Measurements from ENCODE around the gene UMPS.
A peak's percentile ranks its signal among the peaks of the same experiment; 100 is the strongest.
"Not testable (repeated sequence)": the region's sequence is repeated elsewhere in the genome, so short reads cannot be mapped to it uniquely, and the experiment has no call there.

UMPS gene

DNA sequence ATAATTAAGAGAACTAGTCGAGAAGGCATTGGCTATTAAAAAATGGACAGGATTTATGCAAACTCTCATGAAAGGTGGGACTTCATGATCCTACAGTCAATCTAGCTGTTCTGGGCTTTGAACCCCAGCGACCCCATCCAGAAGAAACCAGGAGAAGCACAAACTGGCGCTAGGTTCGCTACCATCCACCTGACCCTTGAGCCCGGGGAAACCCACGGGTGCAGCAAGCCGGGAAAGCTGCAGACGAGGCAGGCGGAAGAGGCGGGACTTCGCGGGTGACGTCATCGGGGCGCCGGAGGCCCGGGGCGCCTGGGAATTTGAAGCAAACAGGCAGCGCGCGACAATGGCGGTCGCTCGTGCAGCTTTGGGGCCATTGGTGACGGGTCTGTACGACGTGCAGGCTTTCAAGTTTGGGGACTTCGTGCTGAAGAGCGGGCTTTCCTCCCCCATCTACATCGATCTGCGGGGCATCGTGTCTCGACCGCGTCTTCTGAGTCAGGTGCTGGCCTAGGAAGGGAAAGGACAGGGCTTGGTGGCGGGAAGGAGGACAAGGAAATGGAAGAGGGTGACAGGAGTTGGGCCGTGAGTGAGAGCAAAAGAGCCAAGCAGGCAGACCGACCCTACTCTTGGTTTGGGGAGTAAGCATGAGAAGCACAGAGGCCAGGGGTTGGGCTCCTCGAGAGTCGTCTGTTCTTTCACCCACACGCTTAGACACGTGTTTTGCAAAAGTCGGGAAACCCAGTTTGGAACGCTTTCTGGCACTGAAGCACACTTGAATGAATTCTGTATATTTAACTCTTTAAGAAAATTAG, at the start of gene UMPS:
Gene UMPS (plus strand): TSS at position 324 of the 812 bp plus-strand sequence. CDS start 20 bp downstream, at position 344.
- peak; percentile 84 for DNase-seq

DNA sequence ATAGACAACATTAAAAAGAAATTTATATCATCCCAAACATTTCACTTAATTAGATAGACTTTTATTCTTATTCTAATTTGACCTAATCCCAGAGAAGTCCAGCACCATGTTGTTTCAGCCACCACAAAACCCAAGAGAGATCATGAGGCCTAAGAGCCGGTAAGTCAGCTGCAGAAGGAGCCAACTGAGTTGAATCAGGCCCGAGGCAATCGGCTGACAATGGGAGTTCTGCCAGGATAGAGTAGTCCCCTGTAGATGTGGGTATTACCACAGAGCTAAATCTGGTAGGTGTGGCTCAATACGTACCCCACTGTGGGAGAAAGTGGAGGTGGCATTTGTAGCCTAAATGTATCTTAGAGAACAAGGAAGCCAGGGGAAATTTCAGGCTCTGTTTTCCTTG, 49.7 kb upstream of the UMPS start:
- DNase-seq, result no peak

GRCh38 chr3:124682263-124682662, 48.0 kb upstream of the UMPS start:
- DNase-seq, result no peak

GRCh38 chr3:124684459-124684858, 45.8 kb upstream of the UMPS start:
- no peak for DNase-seq

GRCh38 chr3:124685067-124685466, 45.2 kb upstream of the UMPS start:
- DNase-seq, result no peak

DNA sequence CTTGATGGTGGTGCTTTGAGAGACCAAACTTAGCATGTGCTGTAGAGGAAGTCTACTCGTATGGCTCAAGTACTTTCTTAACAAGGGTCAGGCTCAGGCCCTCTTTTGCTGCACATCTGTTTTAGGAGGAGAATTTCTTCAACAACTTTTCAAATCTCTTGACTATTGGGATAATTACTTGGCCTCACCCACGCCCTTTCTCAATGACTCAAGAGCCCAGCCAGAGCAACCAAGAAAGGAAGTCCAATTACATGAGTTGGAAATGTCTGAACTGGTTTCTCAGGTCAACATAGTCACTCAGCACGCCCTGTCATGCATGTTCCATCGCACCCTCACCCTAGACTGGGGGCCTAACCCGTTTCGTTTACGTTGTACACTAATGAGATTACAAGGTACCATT, 44.8 kb upstream of the UMPS start:
- no peak for DNase-seq

DNA sequence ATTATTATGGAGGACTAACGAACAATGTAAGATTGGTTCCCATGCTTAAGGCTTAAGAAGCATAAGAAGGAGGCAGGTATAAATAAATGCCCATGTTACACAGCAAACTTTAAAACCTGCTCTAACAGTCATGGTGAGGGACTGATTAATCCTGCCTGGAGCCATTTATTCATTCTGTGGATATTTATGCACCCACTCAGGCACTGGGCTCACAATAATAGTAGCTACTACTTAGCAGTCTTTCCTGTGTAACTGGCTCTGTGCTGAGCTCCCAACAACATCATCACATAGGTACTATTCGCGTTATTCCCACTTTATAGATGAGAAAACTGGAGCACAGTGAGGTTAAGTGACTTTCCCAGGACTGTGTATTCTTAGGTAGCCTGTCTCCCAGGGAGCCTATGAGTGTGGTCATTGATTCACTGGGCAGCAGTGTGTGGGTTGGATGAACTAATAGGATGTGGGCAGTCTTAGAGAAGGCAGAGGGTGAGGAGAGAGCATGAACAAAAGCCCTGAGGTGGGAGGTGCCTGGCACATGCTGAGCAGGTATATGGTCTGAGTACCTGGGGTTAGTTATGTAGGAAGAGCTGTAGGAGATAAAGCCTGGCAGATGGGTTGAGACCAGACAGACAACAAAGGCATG, 44.1 kb upstream of the UMPS start:
- no peak for DNase-seq

DNA sequence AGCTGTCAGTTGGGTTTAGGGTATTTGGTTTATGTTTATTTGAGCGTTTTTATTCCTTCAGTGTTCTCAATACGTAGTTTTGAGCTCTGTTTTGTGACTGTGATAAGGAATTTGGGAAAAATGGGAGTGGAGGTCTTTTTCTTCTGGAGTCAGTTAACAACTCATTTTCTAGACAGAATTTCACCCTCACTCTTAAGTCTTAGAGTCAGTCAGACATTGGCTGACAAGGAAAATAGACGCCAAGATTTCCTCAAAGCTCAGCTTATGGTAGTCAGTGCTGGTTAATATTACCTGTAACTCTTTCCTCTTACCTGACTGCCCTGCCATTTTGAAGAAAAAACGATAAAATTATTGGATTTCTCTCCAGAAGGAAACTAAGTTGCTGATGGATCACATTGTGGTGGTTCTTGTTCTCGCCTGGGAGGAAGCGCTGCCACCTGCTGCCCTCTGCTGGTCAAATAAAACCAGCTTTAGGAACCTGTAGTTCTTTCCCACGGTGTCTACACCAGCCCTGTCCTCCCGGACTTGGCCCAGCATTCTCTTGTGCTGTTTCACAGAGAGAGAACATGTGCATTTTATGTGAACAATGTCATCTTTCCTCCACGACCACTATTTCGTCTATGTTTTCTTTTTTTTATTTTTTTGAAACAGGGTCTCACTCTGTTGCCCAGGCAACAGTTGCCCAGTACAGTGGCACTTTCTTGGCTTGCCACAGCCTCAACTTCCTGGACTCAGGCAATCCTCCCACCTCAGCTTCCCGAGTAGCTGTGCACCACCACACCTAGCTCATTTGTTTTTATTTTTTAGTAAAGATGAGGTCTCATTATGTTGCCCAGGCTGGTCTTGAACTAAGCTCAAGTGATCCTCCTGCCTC, 41.4 kb upstream of the UMPS start:
- peak; percentile 39 for DNase-seq

DNA sequence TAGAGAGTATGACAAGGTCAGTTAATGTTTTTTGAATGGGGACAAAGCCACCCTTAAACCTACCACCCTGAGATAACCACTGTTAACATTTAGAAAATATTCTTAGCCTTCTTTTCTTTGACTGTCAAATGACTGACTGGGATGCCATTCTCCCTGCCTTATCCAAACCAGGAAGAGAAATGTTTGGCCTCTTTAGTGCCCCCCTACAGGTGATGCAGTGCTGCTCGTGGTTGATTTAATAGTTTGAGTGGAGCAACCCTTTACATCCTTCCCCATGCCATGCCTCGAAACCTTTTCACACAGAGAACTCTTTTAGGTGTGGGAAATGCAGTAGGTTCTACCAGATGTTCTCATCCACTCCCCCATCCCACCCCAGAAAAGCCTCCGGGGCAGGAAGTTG, 38.7 kb upstream of the UMPS start:
- DNase-seq, result no peak

GRCh38 chr3:124694486-124694885, 35.8 kb upstream of the UMPS start:
- DNase-seq, result no peak

DNA sequence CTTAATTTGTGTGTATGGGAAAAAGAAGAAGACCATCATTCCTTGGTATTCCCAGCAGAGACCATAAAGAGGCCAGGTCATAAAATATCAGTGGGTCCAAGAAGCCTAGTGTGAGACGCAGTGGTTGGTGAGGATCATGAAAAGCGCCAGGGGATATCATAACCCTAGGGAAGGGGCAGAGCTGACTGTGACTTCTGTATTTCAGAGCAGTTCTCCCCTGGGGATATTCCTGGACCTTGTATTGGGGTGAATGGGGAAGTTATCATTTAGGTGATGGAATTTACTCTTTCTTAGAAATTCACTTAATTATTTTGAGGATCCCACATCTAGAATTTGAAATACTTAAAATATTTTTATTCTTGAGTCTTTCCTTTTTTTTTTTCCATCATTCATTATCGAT, 34.9 kb upstream of the UMPS start:
- no peak for DNase-seq

DNA sequence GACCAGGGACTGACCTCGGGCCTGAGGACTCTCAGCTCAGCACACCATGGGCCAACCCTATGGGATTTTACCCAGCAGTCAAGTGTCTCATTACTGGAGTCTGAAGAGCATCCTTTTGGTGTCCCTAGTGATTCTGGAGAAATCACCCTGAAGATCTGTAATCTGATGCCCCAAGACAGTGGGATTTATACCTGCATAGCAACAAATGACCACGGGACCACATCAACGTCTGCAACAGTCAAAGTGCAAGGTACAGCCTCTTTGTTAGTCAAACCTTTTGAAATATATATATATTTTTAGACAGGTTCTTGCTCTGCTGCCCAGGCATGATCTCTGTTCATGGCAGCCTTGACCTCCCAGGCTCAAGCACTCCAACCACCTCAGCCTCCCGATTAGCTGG, 34.2 kb upstream of the UMPS start:
- DNase-seq, result no peak

DNA sequence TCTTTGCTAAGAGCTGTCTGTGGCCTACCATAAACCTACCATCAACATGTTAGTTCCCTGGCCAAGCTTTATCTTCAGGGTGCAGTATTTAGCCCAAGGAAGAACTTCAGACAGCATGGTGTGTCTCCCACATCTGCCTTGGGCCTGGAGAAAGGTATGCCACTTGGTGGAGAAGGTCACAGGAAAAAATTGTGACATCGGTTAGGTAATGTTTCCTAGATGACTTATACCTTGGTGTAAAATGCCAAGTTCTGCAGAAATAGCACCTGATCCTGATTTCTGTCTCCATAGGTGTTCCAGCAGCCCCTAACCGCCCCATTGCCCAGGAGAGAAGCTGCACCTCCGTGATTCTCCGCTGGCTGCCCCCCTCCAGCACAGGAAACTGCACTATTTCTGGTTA, 33.0 kb upstream of the UMPS start:
- no peak for DNase-seq

DNA sequence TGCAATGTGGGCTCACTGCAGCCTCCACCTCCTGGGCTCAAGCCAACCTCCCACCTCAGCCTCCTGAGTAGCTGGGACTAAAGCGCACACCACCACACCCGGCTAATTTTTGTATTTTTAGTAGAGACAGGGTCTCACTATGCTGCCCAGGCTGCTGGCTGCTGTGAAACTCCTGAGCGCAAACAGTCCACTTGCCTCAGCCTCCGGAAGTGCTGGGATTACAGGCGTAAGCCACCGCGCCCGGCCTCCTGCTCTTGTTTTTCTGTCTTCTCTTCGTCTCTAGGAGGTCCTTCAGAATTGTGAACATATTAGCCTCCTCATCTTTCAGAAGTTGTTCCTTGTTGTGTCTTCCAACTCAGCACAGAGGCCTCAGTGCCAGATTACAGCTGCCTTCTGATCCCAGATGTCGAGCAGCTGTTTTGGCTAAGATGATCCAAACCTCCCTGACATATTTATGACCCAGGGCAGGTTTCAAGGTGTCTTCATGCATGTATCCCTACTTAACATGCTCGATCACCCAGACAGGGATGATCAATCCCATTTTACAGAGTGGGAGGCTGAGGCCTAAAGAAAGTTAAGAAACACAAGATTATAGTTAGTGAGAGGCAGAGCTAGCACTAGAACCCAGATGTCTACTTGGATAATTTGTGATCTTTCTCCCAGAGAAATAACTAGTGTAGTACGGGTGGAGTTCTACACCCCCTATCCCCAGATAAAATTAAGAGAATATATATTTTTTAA, 32.1 kb upstream of the UMPS start:
- DNase-seq, result no peak

- DNase-seq, result no peak
Measured at GRCh38 chr3:124699051-124699450, 31.2 kb upstream of the UMPS start.

- no peak for DNase-seq
Measured at GRCh38 chr3:124699686-124700396, 30.4 kb upstream of the UMPS start.

GRCh38 chr3:124700880-124701684, 29.2 kb upstream of the UMPS start:
- DNase-seq, result no peak

GRCh38 chr3:124701687-124702086, 28.6 kb upstream of the UMPS start:
- DNase-seq, result no peak

- no peak for DNase-seq
Measured at GRCh38 chr3:124702950-124703349, 27.3 kb upstream of the UMPS start.

GRCh38 chr3:124705552-124705951, 24.7 kb upstream of the UMPS start:
- DNase-seq, result no peak

DNA sequence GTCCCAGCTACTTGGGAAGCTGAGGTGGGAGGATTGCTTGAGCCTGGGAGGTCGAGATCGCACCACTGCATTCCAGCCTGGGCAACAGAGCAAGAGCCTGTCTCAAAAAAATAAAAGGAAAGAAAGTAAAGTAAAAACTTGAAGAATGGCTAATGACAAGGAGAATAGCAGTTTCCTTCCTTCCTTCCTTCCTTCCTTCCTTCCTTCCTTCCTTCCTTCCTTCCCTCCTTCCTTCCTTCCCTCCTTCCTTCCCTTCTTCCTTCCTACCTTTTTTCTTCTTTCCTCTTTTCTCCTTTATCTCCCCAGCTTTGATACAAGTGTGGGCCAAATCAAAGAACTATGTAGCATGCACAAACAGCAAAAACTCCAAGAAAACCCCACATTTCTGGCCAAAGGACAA, 23.0 kb upstream of the UMPS start:
- DNase-seq, result not testable (repeated sequence)

All from DMS 273 treated with DMSO at 0.1 percent for 48 hours (cell line).